Loucy (cell line): ENCODE results near the gene ETHE1.

Experiments used
- H2AFZ ChIP-seq: fragments of 200-600 bp; sonication (generic); 2 replicates; pipeline ENCODE4 v1.6.0; 2016; ENCODE audit warnings: antibody characterized with exemption, mild to moderate bottlenecking, low read length, moderate library complexity
- H3F3A ChIP-seq: fragments of 200-600 bp; 2 replicates; pipeline ENCODE4 v1.6.0; 2016; ENCODE audit warnings: antibody characterized with exemption, low read depth, mild to moderate bottlenecking
- H3K27me3 ChIP-seq: fragments of 200-600 bp; sonication (generic); 2 replicates; pipeline ENCODE4 v1.6.1; 2014; ENCODE audit warnings: low read length, mild to moderate bottlenecking; ENCODE audit not compliant: insufficient read depth, poor library complexity, severe bottlenecking
- H3K36me3 ChIP-seq: fragments of 200-600 bp; sonication (generic); 2 replicates; pipeline ENCODE4 v1.6.1; 2016; ENCODE audit warnings: low read length; ENCODE audit not compliant: insufficient read depth
- H3K4me1 ChIP-seq: fragments of 200-600 bp; sonication (generic); 2 replicates; pipeline ENCODE4 v1.5.1; 2014; ENCODE audit warnings: low read length, mild to moderate bottlenecking; ENCODE audit not compliant: insufficient read depth, poor library complexity, severe bottlenecking
- H3K4me2 ChIP-seq: fragments of 200-600 bp; sonication (generic); 2 replicates; pipeline ENCODE4 v1.6.0; 2014; ENCODE audit warnings: antibody characterized with exemption, low read length, low read depth, mild to moderate bottlenecking; ENCODE audit not compliant: poor library complexity, severe bottlenecking
- H3K4me3 ChIP-seq: fragments of 200-600 bp; sonication (generic); 2 replicates; pipeline ENCODE4 v1.5.1; 2014; ENCODE audit warnings: low read length, mild to moderate bottlenecking, mixed read lengths; ENCODE audit not compliant: poor library complexity, severe bottlenecking
- H3K79me2 ChIP-seq: fragments of 200-600 bp; sonication (generic); 2 replicates; pipeline ENCODE4 v1.6.1; 2014; ENCODE audit warnings: low read length; ENCODE audit not compliant: insufficient read depth
- H3K9ac ChIP-seq: fragments of 200-600 bp; sonication (generic); 2 replicates; pipeline ENCODE4 v1.6.0; 2014; ENCODE audit warnings: mild to moderate bottlenecking, low read depth, low read length, moderate library complexity; ENCODE audit not compliant: poor library complexity, severe bottlenecking
- H3K9me2 ChIP-seq: fragments of 200-600 bp; sonication (generic); replicated peaks from 2 replicates; pipeline ENCODE4 v1.6.1; 2016; ENCODE audit warnings: low read depth, low read length, mixed read lengths
- H3K9me3 ChIP-seq: fragments of 200-600 bp; sonication (generic); 2 replicates; pipeline ENCODE4 v1.6.1; 2014; ENCODE audit warnings: mild to moderate bottlenecking, antibody characterized with exemption, low read length, low read depth; ENCODE audit not compliant: insufficient read depth
- H4K20me1 ChIP-seq: fragments of 200-600 bp; sonication (generic); 2 replicates; pipeline ENCODE4 v1.6.0; 2014; ENCODE audit warnings: antibody characterized with exemption, low read length, mild to moderate bottlenecking; ENCODE audit not compliant: insufficient read depth, poor library complexity, severe bottlenecking
- EZH2phosphoT487 ChIP-seq: fragments of 200-600 bp; IDR thresholded peaks from 2 replicates; pipeline ENCODE4 v1.6.1; 2018; ENCODE audit warnings: antibody characterized with exemption, mild to moderate bottlenecking, moderate library complexity, borderline replicate concordance
- TF ChIP-seq, protein P1 (sequence below): fragments of 200-600 bp; sonication (generic); conservative IDR thresholded peaks from 2 replicates; pipeline ENCODE4 v1.5.1; 2014; ENCODE audit warnings: mild to moderate bottlenecking, antibody characterized with exemption, low read length

The ETHE1 gene

DNA sequence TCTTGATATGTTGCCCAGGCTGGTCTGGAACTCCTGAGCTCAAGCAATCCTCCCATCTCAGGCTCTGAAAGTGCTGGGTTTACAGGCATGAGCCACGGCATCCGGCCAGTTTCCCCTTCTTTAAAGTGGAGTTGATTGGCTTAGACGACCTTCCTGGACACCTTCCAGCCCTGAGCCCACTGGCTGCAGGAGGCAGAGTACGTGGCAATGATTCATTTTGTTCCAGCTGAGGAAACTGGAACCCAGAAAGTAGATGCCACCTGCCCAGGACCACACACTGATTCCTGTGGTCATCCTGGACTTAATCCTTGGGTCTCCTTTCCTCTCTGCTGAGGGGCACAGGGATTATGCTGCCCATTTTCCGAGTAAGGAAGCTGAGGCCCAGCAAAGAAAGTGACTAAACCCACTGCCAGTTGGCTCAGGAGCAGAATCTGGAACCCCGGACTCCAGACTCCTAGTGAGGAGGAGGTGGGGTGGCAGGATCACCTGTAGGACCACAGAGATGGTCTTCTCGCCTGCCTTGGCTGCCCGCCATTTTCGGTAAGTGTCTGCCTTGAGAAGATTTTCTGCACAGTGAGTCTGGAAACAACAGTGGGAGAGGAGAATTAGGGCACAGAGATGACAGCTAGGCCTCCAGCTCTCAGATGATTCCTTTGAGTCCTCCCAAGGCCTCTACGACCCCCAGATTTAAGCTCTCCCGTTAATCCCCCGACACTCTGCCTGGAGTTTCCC, 47.6 kb upstream of the ETHE1 start:
- no peaks in the 10 kb centered on the region for H3K9me3 ChIP-seq
- H3K9ac ChIP-seq, result peak overlapping the region; percentile 98
- no peaks in the 10 kb centered on the region for H3K27me3 ChIP-seq
- H2AFZ ChIP-seq, result no peak overlapping the region
- peak overlapping the region; percentile 100 for H3K4me2 ChIP-seq
- no peaks in the 10 kb centered on the region for H3F3A ChIP-seq
- H3K79me2 ChIP-seq, result peaks cover 60% of the 10 kb centered on the region
- no peaks in the 10 kb centered on the region for H3K36me3 ChIP-seq
- no peaks in the 10 kb centered on the region for H3K9me2 ChIP-seq
- no peaks in the 10 kb centered on the region for H4K20me1 ChIP-seq
- TF ChIP-seq, protein P1, sequence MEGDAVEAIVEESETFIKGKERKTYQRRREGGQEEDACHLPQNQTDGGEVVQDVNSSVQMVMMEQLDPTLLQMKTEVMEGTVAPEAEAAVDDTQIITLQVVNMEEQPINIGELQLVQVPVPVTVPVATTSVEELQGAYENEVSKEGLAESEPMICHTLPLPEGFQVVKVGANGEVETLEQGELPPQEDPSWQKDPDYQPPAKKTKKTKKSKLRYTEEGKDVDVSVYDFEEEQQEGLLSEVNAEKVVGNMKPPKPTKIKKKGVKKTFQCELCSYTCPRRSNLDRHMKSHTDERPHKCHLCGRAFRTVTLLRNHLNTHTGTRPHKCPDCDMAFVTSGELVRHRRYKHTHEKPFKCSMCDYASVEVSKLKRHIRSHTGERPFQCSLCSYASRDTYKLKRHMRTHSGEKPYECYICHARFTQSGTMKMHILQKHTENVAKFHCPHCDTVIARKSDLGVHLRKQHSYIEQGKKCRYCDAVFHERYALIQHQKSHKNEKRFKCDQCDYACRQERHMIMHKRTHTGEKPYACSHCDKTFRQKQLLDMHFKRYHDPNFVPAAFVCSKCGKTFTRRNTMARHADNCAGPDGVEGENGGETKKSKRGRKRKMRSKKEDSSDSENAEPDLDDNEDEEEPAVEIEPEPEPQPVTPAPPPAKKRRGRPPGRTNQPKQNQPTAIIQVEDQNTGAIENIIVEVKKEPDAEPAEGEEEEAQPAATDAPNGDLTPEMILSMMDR, result no peak
- no peak for TF ChIP-seq EZH2phosphoT487
- H3K4me3 ChIP-seq, result peak overlapping the region; percentile 85
- peaks cover 31% of the 10 kb centered on the region for H3K4me1 ChIP-seq

DNA sequence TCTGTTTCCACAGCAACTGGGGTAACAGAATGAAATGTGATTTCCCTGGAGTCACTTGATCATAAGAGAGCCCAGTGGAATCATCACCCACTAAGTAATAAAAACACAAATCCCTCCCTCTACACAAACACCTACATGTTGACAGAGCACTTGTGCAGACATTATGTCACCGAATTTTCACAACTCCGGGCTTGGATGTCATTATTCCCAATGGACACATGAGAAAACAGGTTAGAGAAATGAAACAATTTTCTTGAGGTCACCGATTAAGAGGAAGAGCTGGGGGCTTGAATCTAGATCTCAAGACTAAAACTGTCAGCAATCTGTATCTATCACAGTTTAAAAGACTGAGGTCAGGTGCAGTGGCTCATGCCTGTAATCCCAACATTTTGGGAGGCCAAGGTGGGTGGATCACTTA, 45.2 kb upstream of the ETHE1 start:
- Histone ChIP-seq H3K9me2 (no peaks in the 10 kb centered on the region), H4K20me1 (no peaks in the 10 kb centered on the region), H3F3A (no peaks in the 10 kb centered on the region), H2AFZ (no peak overlapping the region), H3K9me3 (no peaks in the 10 kb centered on the region), H3K4me3 (no peak overlapping the region), H3K4me2 (peak overlapping the region; percentile 35), H3K79me2 (peaks cover 56% of the 10 kb centered on the region), H3K27me3 (no peaks in the 10 kb centered on the region), H3K36me3 (no peaks in the 10 kb centered on the region), H3K4me1 (peaks cover 23% of the 10 kb centered on the region), H3K9ac (no peak overlapping the region)
- TF ChIP-seq EZH2phosphoT487, result no peak
- TF ChIP-seq, protein P1, result no peak

DNA sequence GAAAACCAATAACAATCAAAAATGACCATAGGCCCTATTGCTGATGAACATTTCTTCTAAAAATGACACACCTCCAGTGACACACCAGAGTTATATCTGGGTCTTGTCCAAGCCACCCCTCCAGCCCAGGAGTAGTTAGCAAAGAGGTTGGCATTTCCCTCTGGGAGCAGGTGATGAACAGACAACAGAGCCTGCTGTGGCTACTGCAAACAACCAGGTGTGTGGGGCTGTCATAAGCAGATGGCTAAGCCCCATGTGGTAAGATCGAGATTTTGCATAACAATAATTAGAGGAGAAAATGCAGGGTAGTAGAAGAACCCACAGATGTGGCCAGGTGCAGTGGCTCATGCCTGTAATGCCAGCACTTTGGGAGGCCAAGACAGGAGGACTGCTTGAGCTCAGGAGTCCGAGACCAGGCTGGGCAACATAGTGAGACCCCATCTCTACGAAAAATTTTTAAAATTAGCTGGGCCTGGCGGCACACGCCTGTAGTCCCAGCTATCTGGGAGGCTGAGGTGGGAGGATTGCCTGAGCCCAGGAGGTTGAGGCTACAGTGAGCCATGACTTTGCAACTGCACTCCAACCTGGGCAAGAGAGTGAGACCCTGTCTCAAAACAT, 43.3 kb upstream of the ETHE1 start:
- H3K79me2 ChIP-seq, result peaks cover 59% of the 10 kb centered on the region
- H3K9ac ChIP-seq, result no peak overlapping the region
- no peaks in the 10 kb centered on the region for H3K27me3 ChIP-seq
- H3K4me1 ChIP-seq, result peaks cover 23% of the 10 kb centered on the region
- H3K36me3 ChIP-seq, result no peaks in the 10 kb centered on the region
- no peaks in the 10 kb centered on the region for H3K9me2 ChIP-seq
- TF ChIP-seq EZH2phosphoT487, result no peak
- TF ChIP-seq, protein P1, result peak; percentile 13; the same call in 1 of the 2 replicates
- H4K20me1 ChIP-seq, result no peaks in the 10 kb centered on the region
- H3K4me3 ChIP-seq, result no peak overlapping the region
- peak overlapping the region; percentile 10 for H3K4me2 ChIP-seq
- H3F3A ChIP-seq, result no peaks in the 10 kb centered on the region
- H2AFZ ChIP-seq, result no peak overlapping the region
- H3K9me3 ChIP-seq, result no peaks in the 10 kb centered on the region
